Measurements from ENCODE around the gene ISOC2.

DNA sequence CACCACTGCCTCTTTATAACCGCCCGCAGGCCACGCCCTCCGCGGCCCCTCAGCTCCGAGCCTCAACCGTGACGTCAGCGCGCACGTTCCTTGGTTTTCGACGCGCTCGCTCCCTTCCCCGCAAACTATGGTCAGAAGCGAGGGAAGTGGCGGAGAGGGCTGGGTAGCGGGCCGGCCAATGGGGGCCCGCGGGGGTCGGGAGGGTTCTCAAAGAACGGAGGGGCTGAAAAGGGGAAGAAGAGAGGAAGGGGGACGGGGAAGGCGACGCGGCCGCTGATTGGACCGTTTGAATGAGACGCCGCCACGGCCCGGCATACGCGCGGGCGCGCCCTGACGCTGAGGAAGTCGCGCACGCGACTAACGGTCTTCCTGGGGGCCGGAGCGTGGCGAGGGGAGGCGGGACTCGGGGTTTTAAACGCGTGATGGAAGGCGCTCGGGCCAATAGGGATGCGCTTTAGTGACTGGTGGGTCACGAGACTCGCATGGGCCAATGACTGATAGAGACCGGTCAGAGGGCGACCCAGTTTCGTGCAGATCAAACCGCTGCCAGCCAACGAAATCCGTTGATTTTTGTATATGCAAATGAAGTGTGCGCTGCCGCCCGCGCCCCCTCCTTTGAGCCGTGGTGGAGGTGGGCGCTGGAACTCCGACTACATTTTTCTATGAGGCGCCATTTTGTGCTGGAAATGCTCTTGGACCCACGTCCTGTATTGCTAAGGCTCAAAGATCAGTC is 53.5 kb downstream of the ISOC2 start:
- TF ChIP-seq, protein P1, sequence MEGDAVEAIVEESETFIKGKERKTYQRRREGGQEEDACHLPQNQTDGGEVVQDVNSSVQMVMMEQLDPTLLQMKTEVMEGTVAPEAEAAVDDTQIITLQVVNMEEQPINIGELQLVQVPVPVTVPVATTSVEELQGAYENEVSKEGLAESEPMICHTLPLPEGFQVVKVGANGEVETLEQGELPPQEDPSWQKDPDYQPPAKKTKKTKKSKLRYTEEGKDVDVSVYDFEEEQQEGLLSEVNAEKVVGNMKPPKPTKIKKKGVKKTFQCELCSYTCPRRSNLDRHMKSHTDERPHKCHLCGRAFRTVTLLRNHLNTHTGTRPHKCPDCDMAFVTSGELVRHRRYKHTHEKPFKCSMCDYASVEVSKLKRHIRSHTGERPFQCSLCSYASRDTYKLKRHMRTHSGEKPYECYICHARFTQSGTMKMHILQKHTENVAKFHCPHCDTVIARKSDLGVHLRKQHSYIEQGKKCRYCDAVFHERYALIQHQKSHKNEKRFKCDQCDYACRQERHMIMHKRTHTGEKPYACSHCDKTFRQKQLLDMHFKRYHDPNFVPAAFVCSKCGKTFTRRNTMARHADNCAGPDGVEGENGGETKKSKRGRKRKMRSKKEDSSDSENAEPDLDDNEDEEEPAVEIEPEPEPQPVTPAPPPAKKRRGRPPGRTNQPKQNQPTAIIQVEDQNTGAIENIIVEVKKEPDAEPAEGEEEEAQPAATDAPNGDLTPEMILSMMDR (conservative IDR thresholded peaks at IDR 0.05; ENCODE audit: low read length), result no peak
- TF ChIP-seq EZH2phosphoT487 (IDR thresholded peaks at IDR 0.05; ENCODE audit: borderline replicate concordance), result no peak
